Erythroblast (primary cell): Measurements from ENCODE around the gene CEBPG.

Experiments used
- GATA1 ChIP-seq: IDR thresholded peaks from 2 replicates; pipeline ENCODE4 v1.6.1; 2011; ENCODE audit warnings: low read depth, mild to moderate bottlenecking, control low read depth, low read length, moderate library complexity
- POLR2A ChIP-seq: IDR thresholded peaks from 2 replicates; pipeline ENCODE4 v1.6.1; 2011; ENCODE audit warnings: mild to moderate bottlenecking, low read length

- TF ChIP-seq POLR2A (no peak), GATA1 (no peak)
These were observed 10.8 kb upstream of the CEBPG start for GRCh38 chr19:33362508-33363228.
